GM23248 (cell line): Measurements from ENCODE around the gene MYL7.

Source experiments
- EZH2 ChIP-seq: fragments of 200-600 bp; sonication (generic); IDR thresholded peaks from 2 replicates; pipeline ENCODE4 v1.6.1; 2018; ENCODE audit warnings: antibody characterized with exemption, mild to moderate bottlenecking; ENCODE audit not compliant: insufficient read depth, poor library complexity, severe bottlenecking
- EZH2phosphoT487 ChIP-seq: fragments of 200-600 bp; sonication (generic); IDR thresholded peaks from 2 replicates; pipeline ENCODE4 v1.6.1; 2018; ENCODE audit warnings: antibody characterized with exemption, moderate library complexity, mild to moderate bottlenecking, low read depth; ENCODE audit not compliant: insufficient read depth

DNA sequence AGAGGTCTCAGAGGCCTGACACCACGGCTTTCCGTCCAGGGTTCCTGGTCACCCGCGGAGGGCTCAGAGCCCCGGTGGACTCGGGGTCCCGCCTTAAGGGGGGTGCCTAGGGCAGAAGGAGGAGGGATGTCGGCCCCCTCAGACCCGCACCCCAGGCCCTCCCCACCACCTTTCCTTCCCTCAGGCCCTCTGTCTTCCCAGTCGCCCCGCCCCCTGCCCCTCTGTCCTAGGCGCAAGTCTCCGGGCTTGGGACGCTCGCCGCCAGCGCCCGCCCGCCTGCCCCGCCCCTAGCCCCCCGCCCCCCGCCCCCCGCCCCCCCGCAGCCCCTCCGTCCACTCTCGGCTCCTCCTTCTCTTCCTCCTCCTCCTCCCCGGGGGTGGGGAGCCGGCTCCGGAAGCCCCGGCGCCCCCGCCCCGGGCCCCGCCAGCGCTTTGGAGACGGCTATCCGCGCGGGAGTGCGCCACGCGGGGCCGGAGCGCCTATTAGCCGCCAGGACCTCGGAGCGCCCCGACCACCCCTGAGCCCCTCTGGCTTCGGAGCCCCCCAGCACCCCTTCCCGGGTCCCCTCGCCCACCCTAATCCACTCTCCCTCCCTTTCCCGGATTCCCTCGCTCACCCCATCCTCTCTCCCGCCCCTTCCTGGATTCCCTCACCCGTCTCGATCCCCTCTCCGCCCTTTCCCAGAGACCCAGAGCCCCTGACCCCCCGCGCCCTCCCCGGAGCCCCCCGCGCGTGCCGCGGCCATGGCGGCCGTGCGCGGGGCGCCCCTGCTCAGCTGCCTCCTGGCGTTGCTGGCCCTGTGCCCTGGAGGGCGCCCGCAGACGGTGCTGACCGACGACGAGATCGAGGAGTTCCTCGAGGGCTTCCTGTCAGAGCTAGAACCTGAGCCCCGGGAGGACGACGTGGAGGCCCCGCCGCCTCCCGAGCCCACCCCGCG, 36.9 kb downstream of the MYL7 start, which contains the start of gene AEBP1:
- TF ChIP-seq EZH2: no peak
- no peak for TF ChIP-seq EZH2phosphoT487
